Stimulated activated CD4-positive, alpha-beta T cell treated with anti-CD3 and anti-CD28 coated beads, Interleukin-12 subunit alpha, Interleukin-12 subunit beta, amount 100 ng/mL, for 48 hours (primary cell): ENCODE measurements around the gene CDO1.

Experiments used
- DNase-seq, 3 donors: peaks; one replicate each; pipeline ENCODE4 v3.0.0-alpha.2; 2020; ENCODE audit warnings: low read depth in 2 of 3, low spot score in 1 of 3

The CDO1 gene

GRCh38 chr5:115795700-115796099 lies 20.8 kb downstream of the CDO1 start:
- DNase-seq: no peak

GRCh38 chr5:115788440-115788839 lies 28.0 kb downstream of the CDO1 start:
- no peak for DNase-seq

- no peak for DNase-seq
These were observed 29.0 kb downstream of the CDO1 start for GRCh38 chr5:115787426-115787825.

- no peak for DNase-seq
These were observed 30.9 kb downstream of the CDO1 start for GRCh38 chr5:115785381-115786065.

GRCh38 chr5:115778417-115778816 lies 38.0 kb downstream of the CDO1 start:
- DNase-seq: no peak

- DNase-seq: no peak
These were observed 39.5 kb downstream of the CDO1 start for GRCh38 chr5:115776989-115777388.

GRCh38 chr5:115775999-115776398 lies 40.5 kb downstream of the CDO1 start:
- DNase-seq: no peak

GRCh38 chr5:115774684-115775083 lies 41.8 kb downstream of the CDO1 start:
- DNase-seq: no peak

GRCh38 chr5:115772731-115773475 lies 43.6 kb downstream of the CDO1 start:
- no peak for DNase-seq

GRCh38 chr5:115770466-115770865 lies 46.0 kb downstream of the CDO1 start:
- peak in 2 of 3 donors; percentile 3 to 14 for DNase-seq

GRCh38 chr5:115767424-115767823 lies 49.0 kb downstream of the CDO1 start:
- no peak for DNase-seq

- DNase-seq: no peak
These were observed 49.9 kb downstream of the CDO1 start for GRCh38 chr5:115766608-115767007.

- DNase-seq: no peak
These were observed 58.1 kb downstream of the CDO1 start for GRCh38 chr5:115758356-115758755.

- no peak for DNase-seq
These were observed 60.8 kb downstream of the CDO1 start for GRCh38 chr5:115755675-115756074.
